PC-9 (cell line): ENCODE results near the gene C17orf113.

ENCODE experiments used
- EZH2 ChIP-seq: fragments of 200-600 bp; sonication (generic); IDR thresholded peaks from 2 replicates; pipeline ENCODE4 v1.8.0; 2017; ENCODE audit warnings: antibody characterized with exemption, low read depth
- TF ChIP-seq, protein P1 (sequence below): fragments of 200-600 bp; sonication (generic); conservative IDR thresholded peaks from 2 replicates; pipeline ENCODE4 v1.6.1; 2017; ENCODE audit warnings: mixed run types, antibody characterized with exemption, mild to moderate bottlenecking, moderate library complexity

GRCh38 chr17:42026857-42027589, 23.4 kb downstream of the C17orf113 start:
- TF ChIP-seq, protein P1, sequence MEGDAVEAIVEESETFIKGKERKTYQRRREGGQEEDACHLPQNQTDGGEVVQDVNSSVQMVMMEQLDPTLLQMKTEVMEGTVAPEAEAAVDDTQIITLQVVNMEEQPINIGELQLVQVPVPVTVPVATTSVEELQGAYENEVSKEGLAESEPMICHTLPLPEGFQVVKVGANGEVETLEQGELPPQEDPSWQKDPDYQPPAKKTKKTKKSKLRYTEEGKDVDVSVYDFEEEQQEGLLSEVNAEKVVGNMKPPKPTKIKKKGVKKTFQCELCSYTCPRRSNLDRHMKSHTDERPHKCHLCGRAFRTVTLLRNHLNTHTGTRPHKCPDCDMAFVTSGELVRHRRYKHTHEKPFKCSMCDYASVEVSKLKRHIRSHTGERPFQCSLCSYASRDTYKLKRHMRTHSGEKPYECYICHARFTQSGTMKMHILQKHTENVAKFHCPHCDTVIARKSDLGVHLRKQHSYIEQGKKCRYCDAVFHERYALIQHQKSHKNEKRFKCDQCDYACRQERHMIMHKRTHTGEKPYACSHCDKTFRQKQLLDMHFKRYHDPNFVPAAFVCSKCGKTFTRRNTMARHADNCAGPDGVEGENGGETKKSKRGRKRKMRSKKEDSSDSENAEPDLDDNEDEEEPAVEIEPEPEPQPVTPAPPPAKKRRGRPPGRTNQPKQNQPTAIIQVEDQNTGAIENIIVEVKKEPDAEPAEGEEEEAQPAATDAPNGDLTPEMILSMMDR = no peak
- TF ChIP-seq EZH2 = no peak
